Mesendoderm (in vitro differentiated cells): Measurements from ENCODE around the gene MEIS1.

Experiments
- DNase-seq: peaks from one replicate; pipeline ENCODE4 v3.0.0; 2013
- H2AK5ac ChIP-seq: 2 replicates; pipeline ENCODE4 v1.6.1; 2013; ENCODE audit warnings: low read length, inconsistent platforms
- H2BK120ac ChIP-seq: 2 replicates; pipeline ENCODE4 v1.6.1; 2013; ENCODE audit warnings: low read depth, mild to moderate bottlenecking, low read length, moderate library complexity, mixed read lengths
- H2BK15ac ChIP-seq: replicated peaks from 2 replicates; pipeline ENCODE4 v1.6.1; 2013; ENCODE audit warnings: low read depth, mild to moderate bottlenecking, moderate library complexity
- H2BK5ac ChIP-seq: 2 replicates; pipeline ENCODE4 v1.6.1; 2013; ENCODE audit warnings: low read length, inconsistent platforms
- H3K18ac ChIP-seq: 2 replicates; pipeline ENCODE4 v1.6.1; 2013; ENCODE audit warnings: mild to moderate bottlenecking, low read length, mixed read lengths
- H3K23ac ChIP-seq: one replicate; pipeline ENCODE4 v1.6.1; 2013; ENCODE audit warnings: low read length
- H3K27ac ChIP-seq: 2 replicates; pipeline ENCODE4 v1.5.1; 2013; ENCODE audit warnings: low read depth, mild to moderate bottlenecking, inconsistent platforms, low read length, moderate library complexity
- H3K27me3 ChIP-seq: 2 replicates; pipeline ENCODE4 v1.6.1; 2013; ENCODE audit warnings: low read length, control low read depth, mild to moderate bottlenecking, inconsistent platforms; ENCODE audit not compliant: insufficient read depth, poor library complexity
- H3K36me3 ChIP-seq: 2 replicates; pipeline ENCODE4 v1.6.1; 2013; ENCODE audit warnings: low read length, inconsistent platforms; ENCODE audit not compliant: control insufficient read depth, insufficient read depth
- H3K4ac ChIP-seq: one replicate; pipeline ENCODE4 v1.6.1; 2013; ENCODE audit warnings: low read depth, mild to moderate bottlenecking, low read length, moderate library complexity
- H3K4me1 ChIP-seq: 2 replicates; pipeline ENCODE4 v1.6.1; 2013; ENCODE audit warnings: low read depth, low read length, inconsistent platforms; ENCODE audit not compliant: control insufficient read depth
- H3K4me2 ChIP-seq: 2 replicates; pipeline ENCODE4 v1.6.1; 2013; ENCODE audit warnings: low read length
- H3K4me3 ChIP-seq: 2 replicates; pipeline ENCODE4 v1.5.1; 2013; ENCODE audit warnings: mild to moderate bottlenecking, low read length
- H3K56ac ChIP-seq: one replicate; pipeline ENCODE4 v1.6.1; 2013; ENCODE audit warnings: low read length
- H3K79me1 ChIP-seq: 2 replicates; pipeline ENCODE4 v1.6.1; 2013; ENCODE audit warnings: low read length, inconsistent platforms
- H3K79me2 ChIP-seq: 2 replicates; pipeline ENCODE4 v1.6.1; 2013; ENCODE audit warnings: mild to moderate bottlenecking, low read length; ENCODE audit not compliant: control insufficient read depth, insufficient read depth
- H3K9ac ChIP-seq: 2 replicates; pipeline ENCODE4 v1.6.1; 2013; ENCODE audit warnings: low read length, inconsistent platforms
- H4K5ac ChIP-seq: one replicate; pipeline ENCODE4 v1.6.1; 2013; ENCODE audit warnings: low read length
- H4K8ac ChIP-seq: one replicate; pipeline ENCODE4 v1.6.1; 2013; ENCODE audit warnings: low read depth, mild to moderate bottlenecking, control low read depth, low read length, moderate library complexity
- WGBS: extraction: QIAGEN DNeasy Blood & Tissue Kit; methylation state at CpG from one replicate; pipeline ENCODE4 v1.1.7; 2013; ENCODE audit warnings: low lambda C conversion rate, missing lambda C conversion rate; ENCODE audit not compliant: insufficient coverage; ENCODE audit errors: extremely low coverage; 5-methylcytosine and 5-hydroxymethylcytosine counted together

The MEIS1 gene

DNA sequence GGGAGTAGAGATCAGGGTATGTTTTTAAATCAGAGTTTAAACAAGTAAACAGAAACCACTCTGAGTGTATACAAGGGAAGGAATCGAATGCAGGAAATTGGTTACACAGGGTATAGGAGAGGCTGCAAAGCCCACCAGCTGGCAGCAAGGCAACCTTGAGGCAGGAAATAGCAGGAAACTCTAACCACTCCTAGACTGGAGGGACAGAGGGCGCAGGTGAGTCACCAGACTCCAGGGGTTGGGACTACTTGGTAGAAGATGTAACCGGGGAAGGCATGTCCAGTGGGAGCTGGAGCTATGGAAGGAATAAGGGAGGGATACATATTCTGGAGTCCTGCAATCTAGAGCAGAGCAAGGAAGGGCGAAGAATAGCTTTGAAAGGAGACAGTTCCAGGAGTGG is 152.3 kb downstream of the MEIS1 start:
- no peaks in the 10 kb centered on the region for H3K79me1 ChIP-seq
- H2BK5ac ChIP-seq = no peak overlapping the region
- H3K4me1 ChIP-seq = no peaks in the 10 kb centered on the region
- DNase-seq = peak; percentile 79
- peaks cover 15% of the 10 kb centered on the region for H3K27me3 ChIP-seq
- no peak overlapping the region for H3K56ac ChIP-seq
- H4K5ac ChIP-seq = no peak overlapping the region
- no peak overlapping the region for H2BK120ac ChIP-seq
- H3K18ac ChIP-seq = no peak overlapping the region
- H3K23ac ChIP-seq = no peak overlapping the region
- WGBS = no CpG with 5 or more reads among the region's 4 CpGs
- no peak overlapping the region for H2BK15ac ChIP-seq
- no peak overlapping the region for H3K4me3 ChIP-seq
- H3K4ac ChIP-seq = no peak overlapping the region
- no peaks in the 10 kb centered on the region for H3K79me2 ChIP-seq
- no peak overlapping the region for H3K27ac ChIP-seq
- H4K8ac ChIP-seq = no peak overlapping the region
- H3K9ac ChIP-seq = no peak overlapping the region
- H3K36me3 ChIP-seq = no peaks in the 10 kb centered on the region
- H3K4me2 ChIP-seq = no peak overlapping the region
- no peak overlapping the region for H2AK5ac ChIP-seq

DNA sequence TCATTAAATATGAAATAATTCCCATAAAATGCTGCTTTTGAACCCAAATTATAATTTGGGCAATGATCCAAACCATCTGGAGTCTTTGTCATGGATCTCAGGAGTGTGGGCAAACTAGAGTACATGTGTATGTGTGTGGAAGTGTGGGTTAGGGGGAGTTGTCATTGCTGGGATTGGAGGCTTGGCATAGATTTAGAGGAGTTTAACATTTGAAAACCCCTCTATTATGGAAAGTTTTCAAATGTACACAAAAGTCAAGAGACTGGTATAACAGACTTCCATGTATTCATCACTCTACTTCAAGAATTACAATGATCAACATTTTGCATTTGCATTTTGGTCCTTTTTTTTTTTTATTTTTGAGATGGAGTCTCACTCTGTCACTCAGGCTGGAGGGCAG is 159.1 kb downstream of the MEIS1 start:
- H3K27ac ChIP-seq = no peak overlapping the region

DNA sequence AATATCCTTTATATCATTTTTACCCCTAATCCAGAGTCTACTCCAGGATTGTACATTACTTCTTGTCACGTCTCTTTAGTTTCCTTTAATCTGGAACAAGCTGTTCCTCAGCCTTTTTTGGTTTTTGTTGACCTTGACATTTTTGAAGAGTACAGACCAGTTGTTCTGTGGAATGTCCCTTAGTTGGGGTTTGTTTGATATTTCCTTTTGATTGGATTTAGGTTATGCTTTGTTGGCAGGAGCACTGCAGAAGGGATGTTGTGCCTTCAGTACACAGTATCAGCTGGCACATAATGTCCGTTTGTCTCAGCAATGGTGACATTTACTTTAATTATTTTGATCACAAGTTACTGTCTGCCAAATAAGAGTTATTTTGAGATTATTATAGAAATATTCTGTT is 160.6 kb downstream of the MEIS1 start:
- no peak overlapping the region for H2BK15ac ChIP-seq
- no peak overlapping the region for H3K23ac ChIP-seq

More for the DNA sequence above, 159.1 kb downstream of the MEIS1 start:
- Histone ChIP-seq H3K4ac (no peak overlapping the region), H3K56ac (no peak overlapping the region), H3K27me3 (no peaks in the 10 kb centered on the region), H3K18ac (no peak overlapping the region), H3K4me2 (no peak overlapping the region), H2BK5ac (no peak overlapping the region), H4K8ac (no peak overlapping the region), H2AK5ac (no peak overlapping the region), H3K9ac (no peak overlapping the region), H2BK120ac (no peak overlapping the region), H3K79me2 (no peaks in the 10 kb centered on the region), H3K79me1 (no peaks in the 10 kb centered on the region), H3K4me3 (no peak overlapping the region), H3K23ac (no peak overlapping the region), H3K36me3 (no peaks in the 10 kb centered on the region), H4K5ac (no peak overlapping the region), H2BK15ac (no peak overlapping the region), H3K4me1 (no peaks in the 10 kb centered on the region)
- DNase-seq = no peak

DNA sequence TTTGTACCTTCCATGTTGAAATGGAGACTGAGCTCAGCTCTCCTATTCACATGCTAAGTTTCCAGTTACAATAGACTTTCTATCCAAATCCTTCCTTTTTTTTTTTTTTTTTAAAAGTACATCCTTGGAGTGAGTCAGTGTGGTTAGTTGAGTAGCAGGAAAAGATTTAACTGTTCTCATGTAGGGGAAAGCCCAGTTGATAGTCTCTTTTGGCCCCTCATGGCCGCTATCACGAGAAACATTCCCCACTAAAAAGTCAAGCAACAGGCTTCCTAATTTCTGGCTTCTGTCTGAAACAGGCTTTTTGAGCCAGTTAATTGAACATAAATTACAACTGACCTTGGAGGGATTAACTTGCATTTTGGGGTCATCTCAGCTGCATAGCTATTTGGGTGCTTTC is 161.3 kb downstream of the MEIS1 start:
- no peak overlapping the region for H3K9ac ChIP-seq
- no peak overlapping the region for H2BK15ac ChIP-seq
- no peak overlapping the region for H3K4me3 ChIP-seq
- no peak overlapping the region for H4K8ac ChIP-seq
- H2BK5ac ChIP-seq = no peak overlapping the region
- no peak overlapping the region for H3K4me2 ChIP-seq
- no peak overlapping the region for H3K23ac ChIP-seq
- no CpG with 5 or more reads among the region's 2 CpGs for WGBS
- H3K36me3 ChIP-seq = no peaks in the 10 kb centered on the region
- H3K27me3 ChIP-seq = no peaks in the 10 kb centered on the region
- no peak for DNase-seq
- H3K79me2 ChIP-seq = no peaks in the 10 kb centered on the region
- H2AK5ac ChIP-seq = no peak overlapping the region
- no peaks in the 10 kb centered on the region for H3K4me1 ChIP-seq
- no peak overlapping the region for H2BK120ac ChIP-seq
- H3K56ac ChIP-seq = no peak overlapping the region
- no peak overlapping the region for H3K18ac ChIP-seq
- H3K27ac ChIP-seq = no peak overlapping the region
- no peak overlapping the region for H4K5ac ChIP-seq
- H3K4ac ChIP-seq = no peak overlapping the region
- no peaks in the 10 kb centered on the region for H3K79me1 ChIP-seq

More for the DNA sequence above, 160.6 kb downstream of the MEIS1 start:
- no peak overlapping the region for H3K9ac ChIP-seq
- H3K27ac ChIP-seq = no peak overlapping the region
- H3K4me3 ChIP-seq = no peak overlapping the region
- no peak for DNase-seq
- H3K4me2 ChIP-seq = no peak overlapping the region
- H2AK5ac ChIP-seq = no peak overlapping the region
- H3K27me3 ChIP-seq = no peaks in the 10 kb centered on the region
- H3K79me1 ChIP-seq = no peaks in the 10 kb centered on the region
- no CpG with 5 or more reads among the region's 2 CpGs for WGBS
- no peaks in the 10 kb centered on the region for H3K79me2 ChIP-seq
- no peak overlapping the region for H4K8ac ChIP-seq
- no peak overlapping the region for H2BK5ac ChIP-seq
- H3K4ac ChIP-seq = no peak overlapping the region
- H4K5ac ChIP-seq = no peak overlapping the region
- H3K18ac ChIP-seq = no peak overlapping the region
- H3K56ac ChIP-seq = no peak overlapping the region
- no peaks in the 10 kb centered on the region for H3K36me3 ChIP-seq
- H3K4me1 ChIP-seq = no peaks in the 10 kb centered on the region
- no peak overlapping the region for H2BK120ac ChIP-seq

DNA sequence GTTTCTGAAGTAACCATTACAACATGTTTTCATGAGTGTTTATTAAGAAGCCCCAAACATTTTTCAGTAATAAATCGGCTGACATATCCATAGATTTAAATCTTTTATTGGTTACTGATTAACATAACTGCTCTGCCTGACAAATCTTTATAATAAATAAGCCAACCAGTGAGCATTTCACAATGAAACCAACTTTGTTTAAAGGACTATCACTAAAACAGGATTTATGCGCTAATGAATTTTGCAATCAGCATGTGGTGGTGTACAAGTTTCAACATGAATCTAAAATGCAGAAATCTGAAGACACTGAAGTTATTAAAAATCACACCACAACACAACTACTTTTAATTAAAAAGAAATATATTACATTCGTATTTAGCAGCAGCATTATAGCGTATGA is 166.7 kb downstream of the MEIS1 start:
- no peak for DNase-seq
- no peak overlapping the region for H4K8ac ChIP-seq
- H4K5ac ChIP-seq = no peak overlapping the region
- no peaks in the 10 kb centered on the region for H3K79me1 ChIP-seq
- H2BK120ac ChIP-seq = no peak overlapping the region
- no peak overlapping the region for H3K4me3 ChIP-seq
- no CpG with 5 or more reads among the region's 4 CpGs for WGBS
- H3K4me1 ChIP-seq = no peaks in the 10 kb centered on the region
- no peaks in the 10 kb centered on the region for H3K79me2 ChIP-seq
- no peak overlapping the region for H2BK15ac ChIP-seq
- H3K27me3 ChIP-seq = no peaks in the 10 kb centered on the region
- no peak overlapping the region for H3K4ac ChIP-seq
- H3K4me2 ChIP-seq = no peak overlapping the region
- no peak overlapping the region for H2BK5ac ChIP-seq
- H3K56ac ChIP-seq = no peak overlapping the region
- no peaks in the 10 kb centered on the region for H3K36me3 ChIP-seq
- H3K27ac ChIP-seq = no peak overlapping the region
- H3K23ac ChIP-seq = no peak overlapping the region
- no peak overlapping the region for H3K18ac ChIP-seq
- H2AK5ac ChIP-seq = no peak overlapping the region
- no peak overlapping the region for H3K9ac ChIP-seq

DNA sequence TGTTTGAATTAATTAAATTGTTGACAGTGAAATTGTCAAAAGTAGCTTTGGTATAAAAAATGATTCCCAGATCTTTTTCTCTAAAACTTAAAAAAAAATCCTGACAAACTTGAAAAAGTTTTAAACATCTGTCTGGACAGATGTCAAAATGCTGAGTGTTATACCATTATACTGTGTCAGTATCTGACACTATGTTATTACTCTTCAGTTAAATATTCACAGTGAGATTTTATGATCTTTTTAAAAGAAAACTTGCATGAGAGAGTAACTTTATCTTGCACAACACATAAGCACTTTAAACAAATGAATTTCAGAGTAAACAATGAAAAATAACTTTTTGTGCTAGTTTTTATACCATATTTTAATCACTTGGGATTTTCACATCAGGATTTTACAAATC is 167.4 kb downstream of the MEIS1 start:
- H3K4ac ChIP-seq = no peak overlapping the region
- no peak overlapping the region for H3K18ac ChIP-seq
- no peak overlapping the region for H4K5ac ChIP-seq
- no peaks in the 10 kb centered on the region for H3K27me3 ChIP-seq
- no peak overlapping the region for H3K23ac ChIP-seq
- H3K27ac ChIP-seq = no peak overlapping the region
- no peak overlapping the region for H2AK5ac ChIP-seq
- H2BK120ac ChIP-seq = no peak overlapping the region
- H3K4me2 ChIP-seq = no peak overlapping the region
- no peak overlapping the region for H3K9ac ChIP-seq
- no peaks in the 10 kb centered on the region for H3K79me2 ChIP-seq
- H4K8ac ChIP-seq = no peak overlapping the region
- DNase-seq = no peak
- H3K4me3 ChIP-seq = no peak overlapping the region
- H2BK5ac ChIP-seq = no peak overlapping the region
- no peaks in the 10 kb centered on the region for H3K4me1 ChIP-seq
- H3K56ac ChIP-seq = no peak overlapping the region
- H2BK15ac ChIP-seq = no peak overlapping the region
- no peaks in the 10 kb centered on the region for H3K36me3 ChIP-seq
- no peaks in the 10 kb centered on the region for H3K79me1 ChIP-seq
